Measurements from ENCODE around the gene RNF126.

- TF ChIP-seq POLR2AphosphoS5 (IDR thresholded peaks at IDR 0.05; ENCODE audit: low read depth, low read length) (no peak), SPI1 (IDR thresholded peaks at IDR 0.05; ENCODE audit: low read depth, low read length) (no peak), POLR2A (IDR thresholded peaks at IDR 0.05; ENCODE audit: low read depth, low read length) (no peak), POU2F2 (IDR thresholded peaks at IDR 0.05; ENCODE audit: low read depth, low read length) (no peak), TAF1 (IDR thresholded peaks at IDR 0.05; ENCODE audit: low read depth, low read length) (no peak)
Measured at GRCh38 chr19:681029-682019, 18.3 kb upstream of the RNF126 start.
